Stimulated activated CD8-positive, alpha-beta memory T cell treated with anti-CD3 and anti-CD28 coated beads, Interleukin-12 subunit alpha, Interleukin-12 subunit beta, amount 100 ng/mL, for 4 hours (primary cell): Measurements from ENCODE around the gene ABCA9.
"Not testable (repeated sequence)": the region's sequence is repeated elsewhere in the genome, so short reads cannot be mapped to it uniquely, and the experiment has no call there.

Experiments used
- DNase-seq: peaks from one replicate; pipeline ENCODE4 v3.0.0-alpha.2; 2020; ENCODE audit warnings: low read depth

ABCA9 gene

DNA sequence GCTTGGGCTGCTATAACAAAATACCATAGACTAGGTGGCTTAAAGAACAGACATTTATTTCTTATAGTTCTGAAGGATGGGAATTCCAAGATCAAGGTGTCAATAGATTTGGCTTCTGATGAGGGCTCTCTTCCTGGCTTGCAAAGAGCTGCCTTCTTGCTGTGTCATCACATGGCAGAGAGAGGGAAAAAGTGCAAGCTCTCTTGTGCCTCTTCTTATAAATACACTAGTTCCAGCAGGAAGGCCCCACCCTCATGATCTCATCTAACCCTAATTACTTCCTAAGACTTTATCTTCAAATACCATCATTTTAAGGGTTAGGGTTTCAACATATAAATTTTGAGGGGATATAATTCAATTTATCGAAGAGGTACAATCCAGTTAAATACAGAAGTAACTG is 30.6 kb downstream of the ABCA9 start:
- no peak for DNase-seq

- DNase-seq, result no peak
Observed at GRCh38 chr17:69018687-69019086, 42.0 kb downstream of the ABCA9 start.

DNA sequence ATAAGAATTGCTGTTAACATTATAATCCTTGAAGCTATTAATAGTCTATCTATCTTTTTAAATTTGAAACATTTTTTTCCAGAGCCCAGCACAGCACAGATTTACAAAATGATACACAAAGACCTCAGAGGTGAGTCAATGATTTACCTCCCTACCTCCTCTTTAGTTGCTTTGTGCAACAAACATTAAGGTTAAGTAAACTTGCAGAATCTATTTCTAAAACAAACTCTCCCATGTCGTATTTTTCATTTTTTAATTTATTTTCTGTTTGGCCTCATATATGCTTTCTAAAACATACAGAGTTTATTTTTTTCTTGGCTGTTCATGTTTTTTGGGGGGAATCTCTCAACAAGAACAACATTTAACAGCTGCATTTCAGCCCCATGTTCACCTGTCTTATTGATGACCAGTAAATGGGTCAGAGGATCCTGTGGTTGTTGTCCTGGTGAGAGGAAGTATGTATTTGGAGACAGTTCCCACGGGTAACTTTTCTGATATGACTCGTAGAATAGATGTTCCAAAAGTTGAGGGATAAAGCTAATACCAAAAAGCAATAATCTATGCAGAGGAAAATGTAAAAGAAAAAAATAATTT is 42.6 kb downstream of the ABCA9 start:
- no peak for DNase-seq

DNA sequence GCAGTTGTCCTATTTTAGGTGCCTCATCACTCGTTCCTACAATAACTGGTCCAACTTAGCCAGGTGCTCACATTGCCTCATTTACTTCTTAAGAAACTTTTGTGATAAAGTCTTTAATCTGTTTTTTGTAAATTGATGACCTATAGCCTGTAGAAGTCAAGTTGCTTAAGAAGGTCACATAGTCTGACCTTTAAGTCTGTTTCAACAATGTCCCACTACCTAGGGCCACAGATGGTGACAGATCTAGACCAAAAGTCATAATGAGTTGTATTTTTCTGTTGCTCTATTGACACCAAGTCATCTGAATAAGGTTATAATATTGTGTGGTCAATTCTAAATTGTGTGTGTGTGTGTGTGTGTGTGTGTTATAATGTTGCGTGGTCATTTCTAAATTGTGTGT is 45.1 kb downstream of the ABCA9 start:
- DNase-seq, result no peak

- no peak for DNase-seq
Observed at GRCh38 chr17:69012895-69013805, 47.6 kb downstream of the ABCA9 start.

- DNase-seq, result no peak
Observed at GRCh38 chr17:69009930-69010329, 50.8 kb downstream of the ABCA9 start.

DNA sequence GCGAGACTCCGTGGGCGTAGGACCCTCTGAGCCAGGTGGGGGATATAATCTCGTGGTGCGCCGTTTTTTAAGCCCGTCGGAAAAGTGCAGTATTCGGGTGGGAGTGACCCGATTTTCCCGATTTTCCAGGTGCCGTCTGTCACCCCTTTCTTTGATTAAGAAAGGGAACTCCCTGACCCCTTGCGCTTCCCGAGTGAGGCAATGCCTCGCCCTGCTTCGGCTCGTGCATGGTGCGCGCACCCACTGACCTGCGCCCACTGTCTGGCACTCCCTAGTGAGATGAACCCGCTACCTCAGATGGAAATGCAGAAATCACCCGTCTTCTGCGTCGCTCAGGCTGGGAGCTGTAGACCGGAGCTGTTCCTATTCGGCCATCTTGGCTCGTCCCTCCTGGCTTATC is 56.0 kb downstream of the ABCA9 start:
- DNase-seq, result not testable (repeated sequence)

DNA sequence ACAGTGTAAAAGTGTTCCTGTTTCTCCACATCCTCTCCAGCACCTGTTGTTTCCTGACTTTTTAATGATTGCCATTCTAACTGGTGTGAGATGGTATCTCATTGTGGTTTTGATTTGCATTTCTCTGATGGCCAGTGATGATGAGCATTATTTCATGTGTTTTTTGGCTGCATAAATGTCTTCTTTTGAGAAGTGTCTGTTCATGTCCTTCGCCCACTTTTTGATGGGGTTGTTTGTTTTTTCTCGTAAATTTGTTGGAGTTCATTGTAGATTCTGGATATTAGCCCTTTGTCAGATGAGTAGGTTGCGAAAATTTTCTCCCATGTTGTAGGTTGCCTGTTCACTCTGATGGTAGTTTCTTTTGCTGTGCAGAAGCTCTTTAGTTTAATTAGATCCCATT is 61.0 kb downstream of the ABCA9 start:
- DNase-seq, result not testable (repeated sequence)

DNA sequence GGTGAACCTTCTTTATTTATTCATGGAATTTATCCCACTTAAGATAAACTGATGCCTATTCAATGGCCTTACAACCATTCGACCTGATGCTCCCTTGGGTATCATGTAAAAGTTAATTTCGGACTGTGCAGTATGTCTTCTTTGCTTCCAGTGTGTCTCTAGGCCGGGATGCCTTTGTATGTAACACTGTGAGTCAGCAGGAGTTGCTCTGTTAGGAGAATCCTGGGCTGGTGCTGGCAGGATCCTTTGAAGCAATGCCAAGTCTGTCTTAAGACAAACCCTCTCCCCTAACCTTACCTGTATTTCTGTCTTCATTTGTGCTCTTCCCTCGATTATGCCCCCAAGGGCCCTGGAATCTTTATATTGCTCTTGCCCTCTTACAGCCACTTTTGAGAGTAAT is 67.6 kb downstream of the ABCA9 start:
- no peak for DNase-seq

- no peak for DNase-seq
Observed at GRCh38 chr17:68987966-68988365, 72.8 kb downstream of the ABCA9 start.

DNA sequence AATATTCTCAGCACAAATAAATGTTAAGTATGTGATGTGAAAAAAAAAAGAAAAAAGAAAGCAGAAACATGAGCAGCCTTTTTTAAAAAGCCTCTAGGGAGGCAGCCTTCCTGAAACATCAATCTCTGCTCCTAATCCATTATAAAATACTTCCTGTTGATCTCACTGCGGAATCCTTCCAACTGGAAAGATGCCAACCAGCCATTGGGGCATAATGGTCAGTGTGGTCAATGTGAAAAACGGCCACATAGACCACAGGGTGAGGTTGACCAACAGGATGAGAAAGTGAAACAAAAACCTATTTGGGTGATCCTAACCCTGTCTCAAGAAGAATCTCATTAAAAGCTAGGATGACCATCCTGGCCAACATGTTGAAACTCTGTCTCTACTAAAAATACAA is 79.4 kb downstream of the ABCA9 start:
- DNase-seq, result no peak

DNA sequence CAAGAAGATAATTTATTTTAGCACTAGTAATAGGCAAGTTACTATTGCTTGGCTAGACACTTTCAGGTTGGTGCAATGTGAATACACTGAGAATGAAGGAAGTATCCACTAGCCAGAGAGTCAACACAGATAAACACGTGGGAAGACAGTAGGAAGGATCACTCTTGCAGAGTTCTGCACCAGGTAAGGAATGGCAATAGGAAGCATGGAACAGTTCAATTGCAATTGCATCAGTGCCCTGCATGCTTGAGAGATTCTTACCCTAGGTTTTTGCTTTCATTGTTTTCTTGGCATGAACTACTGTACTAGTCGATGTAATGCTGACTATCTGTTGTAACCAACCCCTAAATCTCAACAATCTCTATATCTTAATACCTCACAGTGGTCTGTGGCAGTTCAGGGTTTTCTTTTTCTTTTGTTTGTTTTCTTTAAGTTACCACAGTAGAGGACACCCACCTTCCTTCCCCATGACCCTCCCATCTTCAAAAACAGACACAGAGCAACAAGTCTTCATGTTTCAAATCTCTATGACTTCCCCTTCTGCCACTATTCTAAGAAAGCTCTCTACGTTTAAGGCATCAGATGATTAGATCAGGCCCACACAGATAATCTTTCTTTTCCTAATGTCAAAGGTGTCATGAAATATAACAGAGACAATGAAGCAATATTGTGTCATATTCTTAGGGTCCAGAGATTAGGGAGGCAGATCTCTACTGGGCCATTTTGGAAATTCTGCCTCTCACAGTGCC is 87.5 kb downstream of the ABCA9 start:
- no peak for DNase-seq

GRCh38 chr17:68972119-68972704 is 88.5 kb downstream of the ABCA9 start:
- DNase-seq, result no peak

DNA sequence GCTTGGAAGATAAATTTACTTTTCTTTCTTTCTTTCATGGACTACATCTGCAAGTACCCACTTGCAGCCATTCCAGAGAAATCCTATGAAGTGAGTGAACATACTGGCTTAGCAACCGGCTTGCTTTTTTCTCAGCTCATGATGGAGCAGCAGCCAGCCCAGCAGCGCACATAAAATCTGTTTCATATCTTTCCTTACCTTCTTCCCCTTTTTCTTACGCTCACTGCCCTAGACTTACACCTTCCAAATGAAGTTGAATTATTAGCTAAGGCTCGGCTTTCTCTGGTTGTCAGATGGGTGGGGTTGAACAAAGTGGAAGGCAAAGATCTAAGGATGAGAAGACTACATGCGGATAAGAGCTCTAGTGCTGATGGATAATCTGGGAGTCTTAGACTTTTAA is 91.6 kb downstream of the ABCA9 start:
- no peak for DNase-seq

- DNase-seq, result no peak
Observed at GRCh38 chr17:68963958-68964357, 96.8 kb downstream of the ABCA9 start.

DNA sequence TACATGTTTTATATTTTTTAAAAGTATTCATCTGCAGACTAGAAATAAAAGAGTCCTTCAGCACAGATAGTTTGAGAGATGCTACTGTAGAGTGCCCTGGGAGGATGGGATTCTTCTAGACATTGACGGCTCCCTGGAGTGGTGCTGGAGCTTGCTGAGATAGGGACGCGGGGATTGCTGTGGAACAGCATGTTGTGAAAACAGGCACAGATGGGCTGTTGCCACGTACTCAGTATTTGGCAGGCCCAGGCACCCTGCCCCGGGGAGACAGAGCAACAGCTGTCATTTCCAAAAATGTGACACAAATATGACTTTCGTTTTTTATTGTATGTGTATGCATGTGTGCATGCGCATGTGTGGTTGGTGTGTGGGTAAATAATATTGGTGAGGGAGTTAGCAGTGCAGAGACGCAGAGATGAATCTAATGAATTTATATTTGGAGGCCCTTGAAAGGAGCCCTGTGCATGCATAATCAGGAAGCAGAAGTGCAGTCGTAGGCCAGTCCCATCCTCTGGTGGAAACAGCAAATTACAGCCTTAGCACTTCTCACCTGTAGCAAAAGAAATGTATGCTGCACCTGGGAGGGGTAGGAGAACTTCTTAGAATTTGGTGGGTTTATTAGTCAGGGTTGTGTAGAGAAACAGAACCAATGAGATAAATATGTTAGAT is 99.4 kb downstream of the ABCA9 start:
- DNase-seq, result no peak

DNA sequence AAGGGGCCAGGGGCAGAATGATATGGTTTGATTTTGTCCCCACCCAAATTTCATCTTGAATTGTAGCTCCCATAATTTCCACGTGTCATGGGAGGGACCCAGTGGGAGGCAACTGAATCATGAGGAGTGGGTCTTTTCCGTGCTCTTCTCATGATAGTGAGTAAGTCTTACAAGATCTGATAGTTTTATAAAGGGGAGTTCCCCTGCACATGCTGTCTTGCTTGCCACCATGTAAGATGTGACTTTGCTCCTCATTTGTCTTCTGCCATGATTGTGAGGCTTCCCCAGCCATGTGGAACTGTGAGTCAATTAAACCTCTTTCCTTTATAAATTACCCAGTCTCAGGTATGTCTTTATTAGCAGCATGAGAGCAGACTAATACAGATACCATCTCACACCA is 101.6 kb downstream of the ABCA9 start:
- not testable (repeated sequence) for DNase-seq

DNA sequence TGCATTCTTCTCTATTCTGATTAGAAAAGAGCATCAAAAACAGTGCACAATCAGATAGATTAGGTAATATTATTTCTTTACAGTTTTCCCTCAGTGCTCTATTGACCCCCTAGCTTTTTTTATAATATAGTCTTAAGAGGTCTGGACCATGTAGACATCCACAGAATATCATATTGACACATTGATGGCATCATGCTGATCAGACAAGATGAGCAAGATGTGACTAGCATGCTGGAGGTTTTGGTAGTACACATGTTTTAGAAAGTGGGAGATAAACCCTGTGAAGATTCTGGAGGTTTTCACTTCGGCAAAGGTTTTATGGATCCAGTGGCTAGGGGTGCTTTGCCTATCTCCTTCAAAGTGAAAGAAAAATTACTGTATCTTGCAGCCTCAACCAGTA is 102.8 kb downstream of the ABCA9 start:
- no peak for DNase-seq

- DNase-seq, result no peak
Observed at GRCh38 chr17:68955181-68955841, 105.4 kb downstream of the ABCA9 start, which contains the start of gene ABCA8. Gene ABCA8 (minus strand): TSS chr17:68955392. CDS start chr17:68942034, 13,358 bp downstream.

- no peak for DNase-seq
Observed at GRCh38 chr17:68954146-68954896, 106.4 kb downstream of the ABCA9 start.
